Liver (tissue), 9 donors: ENCODE results near the gene TMED10. TPM values are rescaled to one million over a fixed set of nuclear protein-coding genes. Genes with fewer than 3 reads are reported as not detected.

Experiments
- DNase-seq: peaks from one replicate; pipeline ENCODE4 v3.0.0-alpha.2; 2017; ENCODE audit warnings: low spot score
- H3K27ac ChIP-seq, 2 donors: one replicate each; pipeline ENCODE4 v1.7.0; 2013; ENCODE audit warnings: inconsistent platforms in 2 of 2, low read length in 2 of 2, control low read depth in 1 of 2, low read depth in 1 of 2, mild to moderate bottlenecking in 1 of 2
- H3K27me3 ChIP-seq, 4 donors: one replicate each; pipeline versions ENCODE4 v1.6.1 to v1.7.0; 2013; ENCODE audit warnings: low read length in 3 of 4, inconsistent platforms in 1 of 4, mild to moderate bottlenecking in 1 of 4, moderate library complexity in 1 of 4; ENCODE audit not compliant: control insufficient read depth in 4 of 4, insufficient read depth in 4 of 4
- H3K36me3 ChIP-seq, 4 donors: one replicate each; pipeline versions ENCODE4 v1.6.1 to v1.7.0; 2013; ENCODE audit warnings: low read length in 3 of 4, mild to moderate bottlenecking in 3 of 4, low read depth in 1 of 4, moderate library complexity in 1 of 4; ENCODE audit not compliant: control insufficient read depth in 4 of 4, insufficient read depth in 3 of 4
- H3K4me1 ChIP-seq, 4 donors: one replicate each; pipeline versions ENCODE4 v1.6.1 to v1.7.0; 2013; ENCODE audit warnings: low read length in 3 of 4, mild to moderate bottlenecking in 3 of 4, moderate library complexity in 1 of 4; ENCODE audit not compliant: control insufficient read depth in 4 of 4, insufficient read depth in 4 of 4
- H3K4me3 ChIP-seq, 3 donors: one replicate each; pipeline versions ENCODE4 v1.6.1 to v1.7.0; 2013; ENCODE audit warnings: low read length in 3 of 3, control low read depth in 1 of 3, low read depth in 1 of 3, mild to moderate bottlenecking in 1 of 3
- H3K9ac ChIP-seq, 2 donors: one replicate each; pipeline ENCODE4 v1.7.0; 2013; ENCODE audit warnings: low read length in 2 of 2, mild to moderate bottlenecking in 2 of 2, moderate library complexity in 2 of 2, control low read depth in 1 of 2, low read depth in 1 of 2
- H3K9me3 ChIP-seq, 4 donors: one replicate each; pipeline versions ENCODE4 v1.6.1 to v1.7.0; 2013; ENCODE audit warnings: low read length in 3 of 4; ENCODE audit not compliant: control insufficient read depth in 4 of 4
- ATF3 ChIP-seq: IDR thresholded peaks from 2 replicates; pipeline ENCODE4 v1.6.1; 2016; ENCODE audit warnings: antibody characterized with exemption
- CTCF ChIP-seq: fragments of 150-350 bp; IDR thresholded peaks from 2 replicates; pipeline ENCODE4 v1.5.1; 2017; ENCODE audit warnings: improper control_type of control experiment, low read depth, low read length; ENCODE audit not compliant: missing input control
- EGR1 ChIP-seq, 2 donors: IDR thresholded peaks; 2 replicates each; pipeline ENCODE4 v1.6.1; 2016 to 2018; ENCODE audit warnings: antibody characterized with exemption in 2 of 2, low read depth in 2 of 2
- FOXA1 ChIP-seq: IDR thresholded peaks from 2 replicates; pipeline ENCODE4 v1.6.1; 2016; ENCODE audit warnings: antibody characterized with exemption
- FOXA2 ChIP-seq: IDR thresholded peaks from 2 replicates; pipeline ENCODE4 v1.6.1; 2016; ENCODE audit warnings: antibody characterized with exemption
- GABPA ChIP-seq, 2 donors: IDR thresholded peaks in 1 of 2; conservative IDR thresholded peaks in 1 of 2; 2 replicates each; pipeline ENCODE4 v1.6.1; 2016; ENCODE audit warnings: antibody characterized with exemption in 2 of 2, mild to moderate bottlenecking in 1 of 2, moderate library complexity in 1 of 2
- HNF4A ChIP-seq, 2 donors: conservative IDR thresholded peaks; 2 replicates each; pipeline ENCODE4 v1.6.1; 2016; ENCODE audit warnings: antibody characterized with exemption in 2 of 2, mild to moderate bottlenecking in 2 of 2
- HNF4G ChIP-seq: IDR thresholded peaks from 2 replicates; pipeline ENCODE4 v1.6.1; 2016; ENCODE audit warnings: antibody characterized with exemption
- JUND ChIP-seq, 2 donors: IDR thresholded peaks; 2 replicates each; pipeline ENCODE4 v1.6.1; 2016; ENCODE audit warnings: antibody characterized with exemption in 2 of 2
- MAX ChIP-seq: IDR thresholded peaks from 2 replicates; pipeline ENCODE4 v1.6.1; 2016; ENCODE audit warnings: antibody characterized with exemption
- NR2F2 ChIP-seq: IDR thresholded peaks from 2 replicates; pipeline ENCODE4 v1.6.1; 2016; ENCODE audit warnings: antibody characterized with exemption
- RAD21 ChIP-seq, 2 donors: IDR thresholded peaks; 2 replicates each; pipeline ENCODE4 v1.6.1; 2016; ENCODE audit warnings: antibody characterized with exemption in 2 of 2, mild to moderate bottlenecking in 2 of 2
- REST ChIP-seq: IDR thresholded peaks from 2 replicates; pipeline ENCODE4 v1.6.1; 2016; ENCODE audit warnings: antibody characterized with exemption, mild to moderate bottlenecking
- RXRA ChIP-seq, 2 donors: IDR thresholded peaks; 2 replicates each; pipeline ENCODE4 v1.6.1; 2017 to 2018; ENCODE audit warnings: antibody characterized with exemption in 2 of 2, mild to moderate bottlenecking in 1 of 2
- SP1 ChIP-seq: IDR thresholded peaks from 2 replicates; pipeline ENCODE4 v1.6.1; 2018; ENCODE audit warnings: antibody characterized with exemption, mild to moderate bottlenecking
- TAF1 ChIP-seq: conservative IDR thresholded peaks from 2 replicates; pipeline ENCODE4 v1.6.1; 2016; ENCODE audit warnings: antibody characterized with exemption, mild to moderate bottlenecking
- YY1 ChIP-seq: IDR thresholded peaks from 2 replicates; pipeline ENCODE4 v1.6.1; 2016; ENCODE audit warnings: antibody characterized with exemption, mild to moderate bottlenecking
- WGBS: extraction: QIAGEN DNeasy Blood & Tissue Kit; methylation state at CpG from one replicate; pipeline ENCODE4 v1.1.7; 2013; 5-methylcytosine and 5-hydroxymethylcytosine counted together
- polyA plus RNA-seq, 2 donors: library from polyadenylated mRNA; stranded (reverse) in 1 of 2; unstranded in 1 of 2; fragments of 200-250 nt in 1 of 2; fragments of >200 nt in 1 of 2; fragmentation: Nextera tagmentation in 1 of 2; extraction: Ambion mirVana in 1 of 2; gene quantifications; one replicate each; pipeline versions ENCODE4 v1.2.1 to v1.2.3, GENCODE V29; 2013 to 2015
- total RNA-seq, 2 donors: library from RNA; depleted of rRNA; stranded (reverse); fragments of >200 nt; gene quantifications; one replicate each; pipeline ENCODE4 v1.2.3, GENCODE V29; 2014
- TF ChIP-seq, protein P1 (sequence below): IDR thresholded peaks from 2 replicates; pipeline ENCODE4 v1.6.1; 2016; ENCODE audit warnings: antibody characterized with exemption
- donor health status: healthy.
- donor health status: healthy.
- donor health status: healthy.
- donor health status: healthy.
- donor health status: healthy.

The TMED10 gene
- total and polyA plus RNA-seq, 4 donors = 167 to 349 (median 252) TPM

DNA sequence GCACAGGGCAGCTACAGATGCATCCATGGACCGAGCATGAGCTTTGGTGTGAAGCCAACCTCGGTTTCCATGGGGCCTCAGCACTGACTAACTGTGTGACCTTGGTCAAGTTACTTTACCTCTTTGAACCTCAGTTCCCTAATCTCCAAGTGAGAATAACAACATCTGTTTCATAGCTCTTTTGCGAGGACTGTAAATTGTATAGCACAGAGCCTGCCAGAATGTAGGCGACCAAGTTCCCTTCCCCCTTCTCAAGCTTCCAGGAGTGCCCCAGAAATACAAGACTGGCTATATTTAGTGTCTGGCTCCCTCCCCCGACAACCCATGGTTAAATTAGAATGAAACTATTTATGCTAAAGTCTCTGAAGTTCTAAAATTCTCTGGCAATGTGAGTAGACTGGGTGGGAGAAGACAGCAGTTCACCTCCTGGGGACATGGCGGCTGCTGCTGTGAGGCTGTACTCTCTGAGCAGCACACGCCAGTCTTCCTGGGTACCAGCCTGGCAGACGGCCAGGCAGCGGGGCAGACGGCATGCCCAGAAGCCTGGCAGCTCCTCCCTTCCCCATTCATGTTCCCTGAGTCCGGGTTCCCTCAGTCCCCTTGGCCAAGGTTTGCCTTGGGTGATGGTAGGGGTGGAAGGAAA, 22.0 kb upstream of the TMED10 start:
- DNase-seq = no peak
- 59% methylated on average over 11 of the region's 11 CpGs for WGBS
- Histone ChIP-seq H3K27ac (no peak overlapping the region), H3K27me3 (no peaks in the 10 kb centered on the region), H3K36me3 (no peaks in the 10 kb centered on the region), H3K9ac (no peak overlapping the region), H3K4me1 (peaks cover 7 to 12% (median 10%) of the 10 kb centered on the region in 4 donors), H3K9me3 (no peaks in the 10 kb centered on the region), H3K4me3 (no peak overlapping the region)
- TF ChIP-seq REST (no peak), FOXA1 (no peak), RAD21 (IDR thresholded peaks at IDR 0.05) (no peak), TAF1 (no peak), MAX (no peak), HNF4A (conservative IDR thresholded peaks at IDR 0.05) (no peak), JUND (IDR thresholded peaks at IDR 0.05) (no peak), YY1 (no peak), HNF4G (no peak)

- WGBS = 91% methylated on average over 4 of the region's 4 CpGs
- Histone ChIP-seq H3K4me1 (peaks cover 7 to 12% (median 10%) of the 10 kb centered on the region in 4 donors), H3K27ac (no peak overlapping the region), H3K4me3 (no peak overlapping the region), H3K36me3 (no peaks in the 10 kb centered on the region), H3K9ac (no peak overlapping the region), H3K9me3 (no peaks in the 10 kb centered on the region), H3K27me3 (no peaks in the 10 kb centered on the region)
- no peak for DNase-seq
- TF ChIP-seq EGR1 (IDR thresholded peaks at IDR 0.05; ENCODE audit: low read depth in 2 of 2) = no peak
- TF ChIP-seq REST = no peak
- TF ChIP-seq HNF4G = no peak
- no peak for TF ChIP-seq FOXA1
- no peak for TF ChIP-seq NR2F2
- TF ChIP-seq MAX = no peak
- no peak for TF ChIP-seq JUND (IDR thresholded peaks at IDR 0.05)
- TF ChIP-seq YY1 = no peak
- no peak for TF ChIP-seq TAF1
- TF ChIP-seq HNF4A (conservative IDR thresholded peaks at IDR 0.05) = no peak
- TF ChIP-seq, protein P1, sequence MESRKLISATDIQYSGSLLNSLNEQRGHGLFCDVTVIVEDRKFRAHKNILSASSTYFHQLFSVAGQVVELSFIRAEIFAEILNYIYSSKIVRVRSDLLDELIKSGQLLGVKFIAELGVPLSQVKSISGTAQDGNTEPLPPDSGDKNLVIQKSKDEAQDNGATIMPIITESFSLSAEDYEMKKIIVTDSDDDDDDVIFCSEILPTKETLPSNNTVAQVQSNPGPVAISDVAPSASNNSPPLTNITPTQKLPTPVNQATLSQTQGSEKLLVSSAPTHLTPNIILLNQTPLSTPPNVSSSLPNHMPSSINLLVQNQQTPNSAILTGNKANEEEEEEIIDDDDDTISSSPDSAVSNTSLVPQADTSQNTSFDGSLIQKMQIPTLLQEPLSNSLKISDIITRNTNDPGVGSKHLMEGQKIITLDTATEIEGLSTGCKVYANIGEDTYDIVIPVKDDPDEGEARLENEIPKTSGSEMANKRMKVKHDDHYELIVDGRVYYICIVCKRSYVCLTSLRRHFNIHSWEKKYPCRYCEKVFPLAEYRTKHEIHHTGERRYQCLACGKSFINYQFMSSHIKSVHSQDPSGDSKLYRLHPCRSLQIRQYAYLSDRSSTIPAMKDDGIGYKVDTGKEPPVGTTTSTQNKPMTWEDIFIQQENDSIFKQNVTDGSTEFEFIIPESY = no peak
- TF ChIP-seq GABPA (IDR thresholded peaks at IDR 0.05 in 1 of 2, conservative IDR thresholded peaks at IDR 0.05 in 1 of 2) = no peak
- no peak for TF ChIP-seq SP1
- no peak for TF ChIP-seq CTCF
- no peak for TF ChIP-seq FOXA2
- no peak for TF ChIP-seq RAD21 (IDR thresholded peaks at IDR 0.05)
- no peak for TF ChIP-seq RXRA (IDR thresholded peaks at IDR 0.05)
- no peak for TF ChIP-seq ATF3
Measured at GRCh38 chr14:75197338-75197737, 20.9 kb upstream of the TMED10 start.
